Measurements from ENCODE around the gene B4GALNT4.

- TF ChIP-seq POLR2A (IDR thresholded peaks at IDR 0.05), result no peak
- TF ChIP-seq CTCF (IDR thresholded peaks at IDR 0.05), result no peak
Observed at GRCh38 chr11:417652-418342, 48.5 kb downstream of the B4GALNT4 start.
